IMR-90 (cell line): ENCODE measurements around the gene RETREG1. TPM values are rescaled to one million over a fixed set of nuclear protein-coding genes. Genes with fewer than 3 reads are reported as not detected.

Experiments used
- ATAC-seq: fragments of 200-7000 bp; cut with Tn5 transposase; 2 replicates; pipeline ENCODE4 v1.9.1; 2020; ENCODE audit warnings: low read depth, mild to moderate bottlenecking, moderate library complexity
- BruUV-seq: library from RNA; stranded (reverse); fragments of 400-500 nt; replicated peaks from 2 replicates; lab custom pipeline; 2021; lab: Mats Ljungman, UMichigan
- CTCF ChIA-PET: fragments of 300-600 bp; formaldehyde crosslinking; extraction: SDS; loops from one replicate; lab custom pipeline; 2021; ENCODE audit warnings: antibody characterized with exemption; lab: Yijun Ruan, JAX
- POLR2A ChIA-PET: fragments of 300-600 bp; sonication (Branson Sonifier 250); formaldehyde crosslinking; loops from one replicate; lab custom pipeline; 2022; ENCODE audit warnings: antibody characterized with exemption; ENCODE audit not compliant: unreplicated experiment; lab: Charles Lee
- DNase-seq: peaks from one replicate; pipeline ENCODE4 v3.0.0; 2013
- H2AFZ ChIP-seq: replicated peaks from 2 replicates; pipeline ENCODE3; 2013; ENCODE audit warnings: low read length, mild to moderate bottlenecking; ENCODE audit not compliant: poor library complexity
- H2AK5ac ChIP-seq: 2 replicates; pipeline ENCODE4 v1.6.1; 2013; ENCODE audit warnings: low read depth, low read length, inconsistent platforms
- H2AK9ac ChIP-seq: replicated peaks from 2 replicates; pipeline ENCODE3; 2013; ENCODE audit warnings: mild to moderate bottlenecking, low read depth, low read length, moderate library complexity; ENCODE audit not compliant: poor library complexity
- H2BK120ac ChIP-seq: 2 replicates; pipeline ENCODE4 v1.6.1; 2013; ENCODE audit warnings: low read depth, low read length, inconsistent platforms
- H2BK15ac ChIP-seq: 3 replicates; pipeline ENCODE4 v1.6.1; 2013; ENCODE audit warnings: low read depth, low read length, inconsistent platforms
- H2BK20ac ChIP-seq: 2 replicates; pipeline ENCODE4 v1.6.1; 2013; ENCODE audit warnings: low read depth, mild to moderate bottlenecking, inconsistent platforms, low read length, moderate library complexity
- H2BK5ac ChIP-seq: 2 replicates; pipeline ENCODE4 v1.6.1; 2013; ENCODE audit warnings: mild to moderate bottlenecking, low read depth, low read length, inconsistent platforms; ENCODE audit not compliant: poor library complexity, severe bottlenecking
- H3K14ac ChIP-seq: replicated peaks from 2 replicates; pipeline ENCODE4 v1.6.1; 2013; ENCODE audit warnings: low read depth, low read length, inconsistent platforms
- H3K18ac ChIP-seq: 2 replicates; pipeline ENCODE4 v1.6.1; 2013; ENCODE audit warnings: low read depth, low read length, control low read depth
- H3K23ac ChIP-seq: 2 replicates; pipeline ENCODE4 v1.6.1; 2013; ENCODE audit warnings: low read depth, low read length, inconsistent platforms
- H3K27ac ChIP-seq: 2 replicates; pipeline ENCODE4 v1.5.1; 2013; ENCODE audit warnings: mild to moderate bottlenecking, control low read depth, low read length; ENCODE audit not compliant: insufficient read depth
- H3K27me3 ChIP-seq: 2 replicates; pipeline ENCODE4 v1.6.1; 2013; ENCODE audit warnings: low read length; ENCODE audit not compliant: control insufficient read depth, insufficient read depth
- H3K36me3 ChIP-seq: 2 replicates; pipeline ENCODE4 v1.6.1; 2013; ENCODE audit warnings: low read length, mixed read lengths; ENCODE audit not compliant: control insufficient read depth, insufficient read depth
- H3K4ac ChIP-seq: 2 replicates; pipeline ENCODE4 v1.6.1; 2013; ENCODE audit warnings: low read depth, low read length, inconsistent platforms
- H3K4me1 ChIP-seq: 2 replicates; pipeline ENCODE4 v1.6.1; 2013; ENCODE audit warnings: low read length, mixed read lengths; ENCODE audit not compliant: control insufficient read depth, insufficient read depth
- H3K4me2 ChIP-seq: 2 replicates; pipeline ENCODE4 v1.6.1; 2013; ENCODE audit warnings: low read depth, mild to moderate bottlenecking, control low read depth, low read length, moderate library complexity
- H3K4me3 ChIP-seq: 2 replicates; pipeline ENCODE4 v1.5.1; 2013; ENCODE audit warnings: low read depth, mild to moderate bottlenecking, control low read depth, low read length, moderate library complexity; ENCODE audit not compliant: insufficient read depth
- H3K56ac ChIP-seq: 2 replicates; pipeline ENCODE4 v1.6.1; 2013; ENCODE audit warnings: low read length, inconsistent platforms; ENCODE audit not compliant: insufficient read depth; ENCODE audit errors: extremely low read depth
- H3K79me1 ChIP-seq, 2 experiments: 2 replicates each; pipeline ENCODE4 v1.6.1; 2013; ENCODE audit warnings: low read length in 2 of 2, inconsistent platforms in 1 of 2, low read depth in 1 of 2
- H3K9ac ChIP-seq: 2 replicates; pipeline ENCODE4 v1.6.1; 2013; ENCODE audit warnings: low read depth, low read length, control low read depth
- H3K9me1 ChIP-seq: 2 replicates; pipeline ENCODE4 v1.6.1; 2013; ENCODE audit warnings: low read length, inconsistent platforms; ENCODE audit not compliant: insufficient read depth
- H3K9me3 ChIP-seq: 2 replicates; pipeline ENCODE4 v1.6.1; 2013; ENCODE audit warnings: low read length; ENCODE audit not compliant: control insufficient read depth, insufficient read depth
- H4K20me1 ChIP-seq: 2 replicates; pipeline ENCODE4 v1.6.1; 2013; ENCODE audit warnings: low read length, inconsistent platforms; ENCODE audit not compliant: insufficient read depth
- H4K5ac ChIP-seq: 2 replicates; pipeline ENCODE4 v1.6.1; 2013; ENCODE audit warnings: mild to moderate bottlenecking, low read depth, low read length, control low read depth
- H4K8ac ChIP-seq, 2 experiments: 2 replicates each; pipeline ENCODE4 v1.6.1; 2013; ENCODE audit warnings: low read depth in 2 of 2, low read length in 2 of 2, control low read depth in 1 of 2, inconsistent platforms in 1 of 2
- H4K91ac ChIP-seq: 2 replicates; pipeline ENCODE4 v1.6.1; 2013; ENCODE audit warnings: low read depth, low read length, inconsistent platforms; ENCODE audit not compliant: insufficient read depth
- FOS ChIP-seq: fragments of 150-350 bp; IDR thresholded peaks from 2 replicates; pipeline ENCODE4 v1.6.1; 2016; ENCODE audit warnings: low read depth, low read length
- WGBS, 2 experiments: methylation state at CpG; one replicate each; pipeline versions ENCODE4 v1.1.5 to v1.1.7; 2013; ENCODE audit warnings: missing lambda C conversion rate in 2 of 2; ENCODE audit not compliant: insufficient read length in 1 of 2; ENCODE audit errors: extremely low coverage in 2 of 2; 5-methylcytosine and 5-hydroxymethylcytosine counted together
- dilution Hi-C: fragments of 300-500 bp; cut with HindIII; formaldehyde crosslinking; loops from one replicate; pipeline ENCODE4 v1.14.3; 2018; ENCODE audit warnings: low sequenced_read_pairs; ENCODE audit not compliant: unreplicated experiment
- in situ Hi-C: fragments of 300-500 bp; cut with MboI; formaldehyde crosslinking; loops from 3 replicates; pipeline ENCODE4 v1.14.3; 2019; ENCODE audit warnings: low sequenced_read_pairs, inconsistent platforms, mixed read lengths
- intact Hi-C: fragments of 100-400 bp; cut with micrococcal nuclease; formaldehyde crosslinking; loops from 2 replicates; pipeline ENCODE4 v1.10.0; 2022
- polyA plus RNA-seq, 3 experiments: library from polyadenylated mRNA; depleted of rRNA; stranded (reverse); fragments of >200 nt; gene quantifications; 2 replicates each; pipeline ENCODE4 v1.2.3, GENCODE V29; 2012; ENCODE audit warnings: low replicate concordance in 1 of 3
- total RNA-seq: library from RNA; depleted of rRNA; stranded (reverse); fragments of >200 nt; gene quantifications from 2 replicates; pipeline ENCODE4 v1.2.3, GENCODE V29; 2012
- TF ChIP-seq, protein P1 (sequence below): conservative IDR thresholded peaks from 2 replicates; pipeline ENCODE4 v1.5.1; 2012; ENCODE audit warnings: mild to moderate bottlenecking, low read depth, low read length, improper control_type of control experiment

The RETREG1 gene
- total and polyA plus RNA-seq, 2 of the 4 experiments (the other 2 are of a cell fraction): not detected

DNA sequence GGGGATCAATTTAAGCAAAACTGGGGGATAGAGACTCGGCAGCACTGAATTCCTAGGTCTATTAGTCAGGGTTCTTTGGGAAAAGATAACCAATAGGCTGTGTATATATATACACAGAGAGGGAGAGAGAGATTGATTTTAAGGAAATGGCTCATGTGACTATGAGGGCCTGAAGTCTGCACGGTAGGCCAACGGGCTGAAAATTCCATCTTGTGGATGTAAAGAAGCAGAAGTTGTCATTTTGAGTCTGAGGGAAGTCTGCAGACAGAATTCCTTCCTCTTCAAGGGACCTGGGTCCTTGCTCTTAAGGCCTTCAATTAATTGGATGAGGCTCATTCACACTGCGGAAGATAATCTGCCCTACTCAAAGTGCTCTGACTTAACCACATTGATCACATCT, 91.1 kb downstream of the RETREG1 start:
- no peak overlapping the region for H3K14ac ChIP-seq
- dilution Hi-C loops (no loop called here), in situ Hi-C loops (no loop called here), intact Hi-C loops (no loop called here)
- H2AFZ ChIP-seq: no peak overlapping the region
- peaks cover 29% of the 10 kb centered on the region for H3K27me3 ChIP-seq
- no peak overlapping the region for H4K5ac ChIP-seq
- no peak overlapping the region for H2BK20ac ChIP-seq
- CTCF ChIA-PET: no interaction called here
- 100% methylated on average over 1 of the region's 4 CpGs; no CpG with 5 or more reads in 1 of the 2 experiments for WGBS, 2 experiments
- H3K4me1 ChIP-seq: no peaks in the 10 kb centered on the region
- H3K4me2 ChIP-seq: no peak overlapping the region
- no peak overlapping the region for H2AK9ac ChIP-seq
- no peak overlapping the region for H2BK15ac ChIP-seq
- H3K4ac ChIP-seq: no peak overlapping the region
- no peak overlapping the region for H3K9ac ChIP-seq
- no peak overlapping the region for H2BK120ac ChIP-seq
- no peak overlapping the region for H3K23ac ChIP-seq
- H3K79me1 ChIP-seq: no peaks in the 10 kb centered on the region
- H3K9me3 ChIP-seq: no peaks in the 10 kb centered on the region; the same call in 1 of the 2 replicates
- H3K9me1 ChIP-seq: no peaks in the 10 kb centered on the region
- H3K36me3 ChIP-seq: no peaks in the 10 kb centered on the region
- H2AK5ac ChIP-seq: no peak overlapping the region
- H4K91ac ChIP-seq: no peak overlapping the region
- H4K8ac ChIP-seq: no peak overlapping the region
- TF ChIP-seq, protein P1, sequence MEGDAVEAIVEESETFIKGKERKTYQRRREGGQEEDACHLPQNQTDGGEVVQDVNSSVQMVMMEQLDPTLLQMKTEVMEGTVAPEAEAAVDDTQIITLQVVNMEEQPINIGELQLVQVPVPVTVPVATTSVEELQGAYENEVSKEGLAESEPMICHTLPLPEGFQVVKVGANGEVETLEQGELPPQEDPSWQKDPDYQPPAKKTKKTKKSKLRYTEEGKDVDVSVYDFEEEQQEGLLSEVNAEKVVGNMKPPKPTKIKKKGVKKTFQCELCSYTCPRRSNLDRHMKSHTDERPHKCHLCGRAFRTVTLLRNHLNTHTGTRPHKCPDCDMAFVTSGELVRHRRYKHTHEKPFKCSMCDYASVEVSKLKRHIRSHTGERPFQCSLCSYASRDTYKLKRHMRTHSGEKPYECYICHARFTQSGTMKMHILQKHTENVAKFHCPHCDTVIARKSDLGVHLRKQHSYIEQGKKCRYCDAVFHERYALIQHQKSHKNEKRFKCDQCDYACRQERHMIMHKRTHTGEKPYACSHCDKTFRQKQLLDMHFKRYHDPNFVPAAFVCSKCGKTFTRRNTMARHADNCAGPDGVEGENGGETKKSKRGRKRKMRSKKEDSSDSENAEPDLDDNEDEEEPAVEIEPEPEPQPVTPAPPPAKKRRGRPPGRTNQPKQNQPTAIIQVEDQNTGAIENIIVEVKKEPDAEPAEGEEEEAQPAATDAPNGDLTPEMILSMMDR: no peak
- TF ChIP-seq FOS: no peak
- no peak overlapping the region for H3K56ac ChIP-seq
- H2BK5ac ChIP-seq: no peak overlapping the region
- no TSS peak for BruUV-seq
- no peak overlapping the region for H3K27ac ChIP-seq
- POLR2A ChIA-PET: no interaction called here
- ATAC-seq (peak; percentile 71; the same call in 1 of the 2 replicates), DNase-seq (peak; percentile 2)
- H4K20me1 ChIP-seq: no peaks in the 10 kb centered on the region
- H3K18ac ChIP-seq: no peak overlapping the region
- no peak overlapping the region for H3K4me3 ChIP-seq
